MG63 (cell line): ENCODE results near the gene ELL2. TPM values are rescaled to one million over a fixed set of nuclear protein-coding genes. Genes with fewer than 3 reads are reported as not detected.

Experiments used
- DNase-seq: peaks from one replicate; pipeline ENCODE4 v3.0.0-alpha.2; 2020
- H3K27me3 ChIP-seq: fragments of 250-450 bp; sonication (Bioruptor Pico); 2 replicates; pipeline ENCODE4 v1.5.1; 2020; ENCODE audit warnings: mild to moderate bottlenecking, moderate library complexity
- H3K36me3 ChIP-seq: fragments of 250-450 bp; sonication (Bioruptor Pico); 2 replicates; pipeline ENCODE4 v1.5.1; 2020; ENCODE audit warnings: mild to moderate bottlenecking, moderate library complexity
- H3K4me3 ChIP-seq: fragments of 250-450 bp; sonication (Bioruptor Pico); 2 replicates; pipeline ENCODE4 v1.5.1; 2020; ENCODE audit warnings: mild to moderate bottlenecking, moderate library complexity
- H3K9me3 ChIP-seq: fragments of 250-450 bp; sonication (Bioruptor Pico); 2 replicates; pipeline ENCODE4 v1.5.1; 2020; ENCODE audit warnings: mild to moderate bottlenecking, moderate library complexity
- total RNA-seq: library from RNA; depleted of rRNA; stranded (reverse); fragments of >200 nt; shearing (Covaris generic); gene quantifications from 2 replicates; pipeline ENCODE4 v1.2.3, GENCODE V29; 2014; ENCODE audit warnings: low replicate concordance

ELL2 gene
- total RNA-seq, 1 experiment from 2014 or later = 126 TPM

DNA sequence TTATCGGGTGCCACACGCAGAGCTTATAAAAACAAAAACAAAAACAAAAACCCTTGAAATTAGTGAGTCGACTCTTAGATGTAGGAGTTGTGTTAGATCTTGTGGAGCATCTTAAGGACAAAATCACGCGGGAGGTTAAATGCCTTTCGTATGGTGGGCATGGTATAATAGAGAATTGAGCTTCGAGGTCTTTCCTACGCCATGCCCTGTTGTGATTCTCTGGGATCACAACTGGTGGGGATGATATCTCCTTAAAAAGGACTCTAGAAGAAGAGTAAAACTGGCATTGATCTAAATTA lies 773 bp upstream of the ELL2 start:
- Histone ChIP-seq H3K4me3 (peak overlapping the region; percentile 91), H3K36me3 (peaks cover 39% of the 10 kb centered on the region), H3K9me3 (no peaks in the 10 kb centered on the region), H3K27me3 (no peaks in the 10 kb centered on the region)
- DNase-seq = no peak

DNA sequence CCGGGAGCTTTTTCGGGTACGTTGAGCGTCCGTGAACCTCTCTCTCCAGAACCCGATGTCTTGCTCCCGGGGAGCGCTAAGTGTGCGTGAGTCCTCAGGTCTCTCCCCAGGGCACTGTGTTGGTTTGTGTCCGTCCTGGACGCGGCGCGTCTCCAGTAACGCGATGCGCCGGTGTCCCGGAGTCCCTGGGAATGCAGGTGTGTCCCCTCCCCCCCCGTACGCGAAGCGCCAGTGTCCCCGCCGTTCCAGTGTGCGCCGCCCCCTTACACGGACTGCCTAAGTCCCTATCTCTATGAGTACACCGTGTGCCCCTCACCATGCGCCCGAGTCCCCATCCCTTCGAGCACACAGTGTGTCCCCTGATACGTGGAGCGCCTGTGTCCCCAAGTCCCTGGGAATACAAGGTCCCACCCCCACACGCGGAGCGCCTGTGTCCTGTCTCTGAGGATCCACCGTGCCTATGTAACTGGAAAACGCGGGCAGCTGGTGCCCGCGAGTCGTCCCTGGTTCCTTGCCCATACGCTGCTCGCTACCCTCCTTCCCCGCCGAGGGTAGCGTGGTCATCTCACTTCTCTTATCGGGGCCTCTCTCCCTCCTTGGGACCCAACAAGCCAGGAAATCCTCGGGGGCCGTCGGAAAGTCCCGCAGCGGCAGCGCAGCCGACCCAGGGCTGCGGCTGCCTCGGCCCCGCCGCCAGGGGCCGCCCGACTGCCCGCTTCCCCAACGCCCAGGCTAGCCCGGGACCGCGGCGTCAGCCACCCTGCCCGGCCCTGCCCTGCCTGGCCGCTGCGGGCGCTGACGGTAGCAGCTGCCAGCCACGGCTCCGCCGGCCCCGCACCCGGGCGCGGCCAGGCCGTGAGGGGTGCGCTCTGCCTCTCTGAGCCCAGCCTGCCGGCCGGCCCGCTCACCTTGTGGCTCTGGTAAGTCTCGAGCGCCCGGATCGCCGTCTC lies 709 bp downstream of the ELL2 start:
- Histone ChIP-seq H3K36me3 (peaks cover 53% of the 10 kb centered on the region), H3K27me3 (no peaks in the 10 kb centered on the region), H3K9me3 (no peaks in the 10 kb centered on the region), H3K4me3 (peak overlapping the region; percentile 91)
- peak; percentile 89 for DNase-seq

DNA sequence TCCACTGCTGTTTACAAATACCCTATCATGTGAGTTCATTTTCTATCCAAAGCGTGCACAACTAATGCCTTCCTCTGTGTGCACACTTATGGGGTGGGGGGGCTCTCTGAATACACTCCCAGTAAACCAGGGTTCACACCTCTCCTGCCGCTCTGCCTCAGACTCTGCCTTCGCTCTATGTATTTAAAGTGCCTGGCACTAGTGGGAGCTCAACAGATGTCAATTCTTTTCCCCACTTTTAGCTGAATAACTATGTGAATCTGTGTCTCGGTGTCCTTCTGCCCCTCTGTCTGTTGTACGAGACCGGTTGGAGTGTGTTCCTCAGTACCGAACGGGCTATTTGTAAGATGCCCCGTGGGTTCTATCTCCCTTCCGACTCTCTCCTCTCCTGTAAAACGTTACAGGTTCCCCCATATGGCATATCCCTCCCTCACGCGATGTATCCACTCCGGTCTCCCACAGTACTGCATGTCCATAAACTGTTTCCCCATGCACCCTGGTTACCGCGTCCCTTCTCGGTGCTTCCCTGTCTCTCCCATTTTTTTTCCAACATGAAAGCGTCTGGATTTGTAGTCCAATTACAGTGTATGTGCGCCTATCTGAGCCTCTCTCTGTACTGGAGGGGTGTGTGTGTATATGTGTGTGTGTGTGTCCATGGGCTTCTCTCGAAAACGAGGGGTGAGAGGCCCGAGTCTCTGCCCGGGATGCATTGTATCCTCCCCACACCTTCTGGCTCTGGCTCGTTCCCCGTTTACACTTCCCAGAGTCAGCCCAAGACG lies 1.6 kb downstream of the ELL2 start:
- Histone ChIP-seq H3K27me3 (no peaks in the 10 kb centered on the region), H3K36me3 (peaks cover 62% of the 10 kb centered on the region), H3K9me3 (no peaks in the 10 kb centered on the region), H3K4me3 (peak overlapping the region; percentile 91)
- DNase-seq = no peak

DNA sequence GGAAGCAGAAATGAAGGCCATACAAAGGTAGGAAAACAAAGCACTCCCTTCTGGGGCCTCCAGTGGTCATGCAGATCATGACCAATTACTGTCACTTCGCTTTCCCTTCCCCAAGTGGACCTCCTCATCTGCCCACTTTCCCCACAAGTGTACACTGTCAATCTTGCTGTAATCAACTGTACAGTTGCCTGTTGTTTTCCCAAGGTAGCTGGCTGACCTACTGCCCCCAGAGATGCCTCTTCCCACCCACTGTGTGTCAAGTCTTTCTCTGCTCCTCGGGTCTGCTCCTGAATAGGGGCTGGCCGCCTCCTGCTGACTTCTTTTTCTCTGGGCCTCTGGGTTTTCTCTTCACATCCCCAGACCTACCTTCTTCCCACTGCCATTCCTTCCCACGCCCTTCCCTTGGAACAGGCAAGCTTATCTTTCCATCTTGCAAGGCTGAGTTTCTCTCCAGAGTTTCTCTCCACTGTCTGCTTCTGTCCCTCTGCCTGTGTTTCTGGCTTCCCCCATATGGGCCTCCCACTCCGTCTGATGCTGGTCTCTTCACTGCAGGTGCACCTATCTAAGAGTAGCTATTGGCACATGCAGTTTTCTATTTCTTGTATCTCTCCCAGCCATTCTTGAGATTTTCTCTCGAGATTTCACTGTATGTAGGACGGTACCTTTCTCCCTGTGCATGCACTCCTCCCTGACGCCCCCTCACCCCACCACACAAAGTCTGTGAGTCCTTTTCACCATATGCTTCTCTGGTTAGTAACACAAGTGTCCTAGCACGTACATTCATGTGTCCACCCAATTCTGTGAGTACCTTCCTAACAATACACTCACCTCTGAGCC lies 2.4 kb downstream of the ELL2 start:
- no peak for DNase-seq
- Histone ChIP-seq H3K9me3 (no peaks in the 10 kb centered on the region), H3K36me3 (peaks cover 68% of the 10 kb centered on the region), H3K4me3 (peak overlapping the region; percentile 91), H3K27me3 (no peaks in the 10 kb centered on the region)

DNA sequence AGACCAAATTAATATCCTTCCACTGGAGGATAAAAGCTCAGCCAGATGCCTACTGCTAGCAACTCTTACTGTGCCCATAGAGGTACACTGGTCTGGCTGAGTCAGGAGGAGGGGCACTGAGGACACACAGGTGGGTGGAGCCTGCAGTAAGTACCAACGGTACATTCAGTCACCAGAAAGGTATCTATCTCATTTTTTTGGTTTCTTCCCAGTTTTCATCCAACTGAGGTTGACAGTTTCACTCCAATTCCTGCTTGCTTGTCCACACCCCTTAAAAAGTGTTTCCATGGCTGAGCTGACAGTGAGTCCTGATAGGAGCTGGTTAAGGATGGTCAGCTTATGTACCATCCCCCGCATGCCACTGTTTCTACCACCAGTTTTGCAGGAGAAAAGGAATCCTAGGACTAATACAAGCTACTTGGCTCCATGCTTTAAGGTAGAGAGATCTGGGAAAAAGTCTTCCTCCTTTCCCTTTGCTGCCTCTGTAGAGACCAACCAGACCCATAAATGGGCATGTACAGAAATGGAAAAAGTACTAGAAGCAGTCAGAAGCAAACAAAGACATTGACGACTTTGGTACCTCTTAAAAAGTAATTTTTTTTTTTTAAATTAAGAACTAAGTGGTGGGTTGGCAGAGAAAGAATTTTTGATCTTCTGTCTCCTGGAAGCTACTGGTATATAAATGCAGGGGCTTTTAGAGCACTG lies 3.2 kb downstream of the ELL2 start:
- Histone ChIP-seq H3K27me3 (no peaks in the 10 kb centered on the region), H3K4me3 (peak overlapping the region; percentile 91), H3K9me3 (no peaks in the 10 kb centered on the region), H3K36me3 (peaks cover 75% of the 10 kb centered on the region)
- peak; percentile 73 for DNase-seq

DNA sequence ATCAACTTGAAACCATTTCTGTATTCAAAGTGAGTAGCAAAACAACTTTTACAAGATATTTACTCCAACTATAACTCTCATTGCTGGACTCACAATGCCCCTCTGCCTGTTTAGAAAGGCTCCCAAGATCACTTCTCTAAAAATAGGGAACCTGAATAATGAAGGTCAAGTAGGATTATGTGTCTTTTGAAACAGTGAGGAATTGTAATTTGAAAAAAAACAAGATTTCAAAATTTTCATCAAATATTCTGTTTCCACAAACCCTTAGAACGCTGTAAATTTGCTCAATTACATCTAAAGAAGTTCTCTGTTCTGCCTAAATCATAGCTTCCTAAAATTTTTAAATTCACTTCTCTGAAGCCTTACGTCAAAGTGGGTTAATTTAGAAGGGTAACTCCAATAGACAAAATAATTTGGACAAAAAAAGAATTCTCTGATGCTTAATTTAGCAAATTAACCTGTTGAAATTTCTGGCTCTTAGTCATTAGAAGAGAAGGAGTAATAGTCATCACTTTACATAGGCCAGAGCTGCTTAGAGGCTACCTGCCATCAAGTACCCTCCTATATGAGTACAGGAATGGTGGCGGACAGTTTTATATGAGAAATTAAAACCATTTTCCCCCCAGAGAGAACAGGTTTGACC lies 4.0 kb downstream of the ELL2 start:
- Histone ChIP-seq H3K9me3 (no peaks in the 10 kb centered on the region), H3K4me3 (peak overlapping the region; percentile 91), H3K27me3 (no peaks in the 10 kb centered on the region), H3K36me3 (peaks cover 83% of the 10 kb centered on the region)
- no peak for DNase-seq

DNA sequence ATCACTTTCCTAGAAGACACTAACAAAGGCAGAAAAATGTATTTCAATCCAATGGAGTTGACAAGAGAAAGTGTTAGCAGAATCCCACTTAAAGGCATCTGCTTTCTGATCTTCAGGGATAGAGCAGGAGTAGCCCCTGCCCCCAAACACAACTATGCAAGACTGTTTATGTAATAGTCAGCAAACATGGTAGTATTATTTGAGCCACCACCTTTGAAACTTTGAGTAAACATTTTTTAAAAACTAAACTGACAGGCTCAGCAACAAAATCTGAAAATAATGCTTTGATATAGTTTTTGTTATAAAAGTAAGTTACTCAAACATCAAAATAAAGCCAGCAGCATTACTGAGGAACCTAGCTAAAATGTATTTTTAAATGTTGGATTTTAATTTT lies 4.8 kb downstream of the ELL2 start:
- Histone ChIP-seq H3K9me3 (no peaks in the 10 kb centered on the region), H3K4me3 (peak overlapping the region; percentile 91), H3K27me3 (no peaks in the 10 kb centered on the region), H3K36me3 (peaks cover 90% of the 10 kb centered on the region)
- no peak for DNase-seq

DNA sequence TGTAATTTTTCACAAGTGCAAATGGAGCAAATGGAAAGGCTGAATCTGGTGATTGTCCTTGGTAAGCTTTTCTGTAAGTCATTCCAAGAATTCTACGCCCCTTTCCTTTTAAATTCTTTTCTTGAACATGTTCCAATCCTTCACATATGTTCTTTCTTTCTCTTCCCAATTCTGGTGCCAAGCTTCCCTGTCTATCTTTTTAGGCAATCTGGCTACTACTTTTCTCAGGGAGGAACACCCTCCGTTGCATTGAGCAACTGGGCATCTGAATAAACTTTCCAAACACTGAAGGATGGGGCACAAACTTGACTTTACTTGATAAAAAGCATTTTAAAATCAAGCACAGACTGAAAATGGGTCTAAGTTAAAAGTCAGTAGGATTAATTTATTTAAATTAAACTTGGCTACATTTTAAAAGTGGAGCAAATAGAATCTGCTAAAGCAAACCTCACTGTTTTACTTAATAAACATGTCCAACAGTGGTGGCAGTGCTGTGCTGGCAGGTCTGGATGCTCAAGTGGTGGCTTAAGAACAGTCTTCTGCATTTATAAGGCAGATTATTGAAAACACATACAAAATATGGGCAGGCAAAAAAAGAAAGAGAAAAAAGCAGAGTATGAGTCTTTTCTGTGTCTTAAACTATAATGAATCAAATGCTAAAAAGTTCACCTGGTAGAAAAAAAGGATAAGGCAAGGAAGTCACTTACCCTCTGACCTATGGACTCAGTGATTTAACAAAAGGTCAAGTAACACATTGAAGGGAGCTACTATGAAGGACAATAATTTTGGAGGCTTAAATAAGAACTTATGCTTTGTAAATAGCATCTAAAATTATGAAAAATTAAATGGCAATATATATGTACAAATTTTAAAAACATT lies 5.4 kb downstream of the ELL2 start:
- no peak for DNase-seq
- peak overlapping the region; percentile 91 for H3K4me3 ChIP-seq
- H3K36me3 ChIP-seq = peaks cover 95% of the 10 kb centered on the region
- H3K9me3 ChIP-seq = no peaks in the 10 kb centered on the region
- H3K27me3 ChIP-seq = no peaks in the 10 kb centered on the region

DNA sequence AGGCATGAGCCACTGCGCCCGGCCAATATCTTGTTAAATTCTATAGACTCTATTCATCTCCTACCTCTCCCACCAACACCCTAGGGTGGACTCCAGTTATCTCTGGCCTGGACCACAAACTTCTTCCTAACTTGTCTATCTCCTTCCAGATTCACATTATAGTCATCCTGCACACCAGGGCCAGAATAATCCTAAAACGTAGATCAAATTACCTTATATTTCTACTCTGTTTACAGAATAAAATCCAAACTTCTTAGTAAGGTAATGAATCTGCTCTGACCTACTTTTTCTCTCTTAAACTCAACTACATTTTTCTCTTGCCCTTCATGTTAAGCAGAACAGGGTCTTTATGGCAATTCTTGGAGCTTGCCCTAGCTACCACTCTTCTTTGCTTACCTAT lies 6.9 kb downstream of the ELL2 start:
- H3K9me3 ChIP-seq = no peaks in the 10 kb centered on the region
- peaks cover 91% of the 10 kb centered on the region for H3K36me3 ChIP-seq
- H3K4me3 ChIP-seq = no peak overlapping the region
- no peaks in the 10 kb centered on the region for H3K27me3 ChIP-seq
- DNase-seq = no peak

DNA sequence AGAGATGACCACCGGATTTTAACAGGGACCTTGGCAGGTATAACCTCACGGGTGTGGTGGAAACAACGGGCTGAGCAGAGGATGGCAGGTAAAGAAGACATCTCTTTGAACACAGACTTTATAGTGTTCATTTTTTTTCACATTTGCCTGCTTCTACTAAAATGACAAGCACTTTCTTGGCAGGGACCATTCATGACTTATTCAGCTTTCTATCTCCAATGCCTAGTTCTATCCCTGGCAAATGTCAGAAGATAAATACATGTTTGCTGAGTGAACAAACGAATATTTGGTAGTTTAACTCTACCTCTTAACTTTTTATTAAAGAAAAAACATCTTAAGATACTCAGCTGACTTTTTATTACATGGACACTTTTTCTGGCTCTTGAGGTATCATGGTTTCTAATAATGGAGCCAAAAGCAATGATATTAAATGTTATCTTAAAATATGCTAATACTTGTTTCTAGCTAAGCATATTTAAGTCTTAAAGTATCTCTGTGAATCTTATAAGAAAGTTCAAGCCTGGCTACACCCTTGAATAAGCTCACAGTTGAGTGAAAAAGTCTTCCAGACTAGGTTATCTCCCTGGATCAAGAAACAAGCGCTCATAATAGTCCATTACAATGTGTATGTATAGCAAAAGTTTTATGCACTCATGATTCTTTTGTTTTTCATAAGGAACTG lies 8.5 kb downstream of the ELL2 start:
- no peak for DNase-seq
- H3K27me3 ChIP-seq = no peaks in the 10 kb centered on the region
- peaks cover 89% of the 10 kb centered on the region for H3K36me3 ChIP-seq
- H3K9me3 ChIP-seq = no peaks in the 10 kb centered on the region
- H3K4me3 ChIP-seq = no peak overlapping the region

DNA sequence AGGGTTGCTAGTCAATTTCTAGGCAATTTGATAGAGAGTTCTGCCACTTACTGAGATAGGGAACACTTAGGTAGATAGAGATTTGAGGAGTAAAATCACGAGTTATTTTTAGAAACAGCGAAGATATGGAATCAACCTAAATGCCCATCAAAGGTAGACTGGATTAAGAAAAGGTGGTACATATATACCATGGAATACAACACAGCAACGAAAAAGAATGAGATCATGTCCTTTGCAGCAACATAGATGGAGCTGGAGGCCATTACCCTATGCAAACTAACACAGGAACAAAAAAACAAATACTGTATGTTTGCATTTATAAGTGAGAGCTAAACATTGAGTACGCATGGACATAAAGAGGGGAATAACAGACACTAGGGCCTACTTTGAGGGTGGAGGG lies 9.7 kb downstream of the ELL2 start:
- Histone ChIP-seq H3K27me3 (no peaks in the 10 kb centered on the region), H3K36me3 (peaks cover 88% of the 10 kb centered on the region), H3K9me3 (no peaks in the 10 kb centered on the region; the same call in 1 of the 2 replicates), H3K4me3 (no peak overlapping the region)
- DNase-seq = no peak

DNA sequence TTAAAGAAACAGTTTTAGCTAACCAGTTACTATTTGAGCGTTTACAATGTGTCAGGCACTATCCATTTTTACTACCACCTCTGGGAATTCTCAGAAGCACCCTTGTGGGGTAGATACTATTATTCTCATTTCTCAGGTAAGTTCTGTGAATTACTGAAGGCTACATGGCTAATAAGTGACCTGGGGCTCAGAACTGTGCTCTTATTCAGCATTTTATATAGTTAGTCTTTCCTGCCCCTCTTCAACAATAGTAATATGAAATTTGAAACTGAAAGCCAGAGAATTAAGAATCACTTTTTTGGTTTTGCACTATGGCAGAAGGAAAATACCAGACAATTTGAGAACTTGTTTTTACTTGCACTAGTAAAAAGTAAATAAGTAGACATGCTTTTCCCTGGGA lies 11.8 kb downstream of the ELL2 start:
- H3K36me3 ChIP-seq = peaks cover 88% of the 10 kb centered on the region
- no peak for DNase-seq
- H3K4me3 ChIP-seq = no peak overlapping the region
- H3K9me3 ChIP-seq = no peaks in the 10 kb centered on the region; the same call in 1 of the 2 replicates
- no peaks in the 10 kb centered on the region for H3K27me3 ChIP-seq

DNA sequence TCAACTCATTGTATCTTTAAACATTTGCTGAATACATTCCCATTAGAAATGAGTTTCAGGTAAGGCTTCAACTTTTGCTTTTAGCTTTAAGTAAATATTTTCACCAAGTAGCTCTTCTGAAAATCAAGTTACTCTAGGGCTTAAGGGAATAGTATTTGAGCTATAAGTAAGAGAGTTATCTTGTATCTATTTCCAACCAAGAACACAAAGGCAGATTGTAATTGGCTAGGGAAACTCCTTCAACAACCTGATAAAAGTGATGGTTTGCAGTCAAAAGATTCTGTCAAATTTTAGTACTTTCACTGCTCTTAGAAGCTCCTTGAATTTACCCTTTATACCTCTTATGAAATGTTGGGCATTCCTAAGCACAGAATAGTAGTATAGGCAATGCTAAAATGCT lies 13.0 kb downstream of the ELL2 start:
- Histone ChIP-seq H3K36me3 (peaks cover 92% of the 10 kb centered on the region), H3K4me3 (no peak overlapping the region), H3K9me3 (no peaks in the 10 kb centered on the region; the same call in 1 of the 2 replicates), H3K27me3 (no peaks in the 10 kb centered on the region)
- DNase-seq = no peak

DNA sequence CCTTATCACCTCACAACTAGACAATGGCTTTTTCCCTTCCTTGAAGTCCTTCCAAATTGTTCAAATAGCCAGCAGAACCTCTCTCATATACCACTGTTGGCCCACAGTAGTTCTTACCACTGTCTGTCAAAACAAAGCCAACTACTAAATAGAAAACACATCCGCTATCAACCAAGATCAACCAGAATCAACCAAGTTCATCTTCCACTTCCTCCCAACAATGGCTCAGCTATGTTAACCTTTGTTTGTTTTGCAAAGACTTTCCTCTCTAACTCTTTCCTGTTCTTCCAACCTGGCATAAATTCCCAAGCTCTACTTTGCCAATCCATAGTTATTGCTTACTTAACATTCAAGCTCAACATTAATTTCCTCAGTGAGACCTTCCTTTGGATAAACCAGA lies 15.2 kb downstream of the ELL2 start:
- Histone ChIP-seq H3K9me3 (no peaks in the 10 kb centered on the region; the same call in 1 of the 2 replicates), H3K27me3 (no peaks in the 10 kb centered on the region), H3K4me3 (no peak overlapping the region), H3K36me3 (peaks cover 90% of the 10 kb centered on the region)
- no peak for DNase-seq

DNA sequence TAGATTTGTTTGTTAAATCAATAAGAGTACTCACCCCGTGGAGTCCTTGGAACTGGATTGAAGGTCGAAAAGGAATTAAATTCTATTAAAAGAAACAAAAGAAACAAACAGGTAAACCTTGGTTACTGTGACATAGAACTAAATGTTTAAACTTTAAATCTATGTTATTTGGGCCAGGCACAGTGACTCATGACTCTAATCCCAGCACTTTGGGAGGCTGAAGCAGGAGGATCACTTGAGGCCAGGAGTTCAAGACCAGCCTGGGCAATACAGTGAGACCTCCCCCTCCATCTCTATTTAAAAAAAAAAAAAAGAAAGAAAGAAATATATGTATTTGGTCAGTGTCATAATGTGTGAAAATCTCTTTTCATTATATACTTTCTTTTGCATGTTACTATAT lies 18.7 kb downstream of the ELL2 start:
- Histone ChIP-seq H3K9me3 (no peaks in the 10 kb centered on the region; the same call in 1 of the 2 replicates), H3K27me3 (no peaks in the 10 kb centered on the region), H3K36me3 (peaks cover 98% of the 10 kb centered on the region), H3K4me3 (no peak overlapping the region)
- DNase-seq = no peak
